Stimulated activated CD4-positive, alpha-beta T cell treated with anti-CD3 and anti-CD28 coated beads, TNF-alpha, amount 100 ng/mL, for 24 hours (primary cell): Measurements from ENCODE around the gene GDF2.

Experiments used
- DNase-seq, 3 experiments: peaks; one replicate each; pipeline ENCODE4 v3.0.0-alpha.2; 2020; ENCODE audit warnings: low read depth in 3 of 3

GDF2 gene

GRCh38 chr10:47368431-47369180 lies 46.4 kb downstream of the GDF2 start:
- DNase-seq = no peak

- DNase-seq = no peak
Observed at GRCh38 chr10:47369251-47369894, 47.1 kb downstream of the GDF2 start.

GRCh38 chr10:47370015-47370767 lies 47.9 kb downstream of the GDF2 start:
- no peak for DNase-seq

GRCh38 chr10:47370878-47371277 lies 48.6 kb downstream of the GDF2 start:
- DNase-seq = no peak

- DNase-seq = no peak
Observed at GRCh38 chr10:47371629-47372485, 49.6 kb downstream of the GDF2 start.

GRCh38 chr10:47372726-47373125 lies 50.5 kb downstream of the GDF2 start:
- DNase-seq = no peak

GRCh38 chr10:47374611-47375536 lies 52.6 kb downstream of the GDF2 start:
- no peak for DNase-seq

- no peak for DNase-seq
Observed at GRCh38 chr10:47376522-47377220, 54.4 kb downstream of the GDF2 start.
